ENCODE measurements around the gene SOX21. TPM values are rescaled to one million over a fixed set of nuclear protein-coding genes. Genes with fewer than 3 reads are reported as not detected.

Gene SOX21
- total RNA-seq, result not detected in 2 replicates

GRCh38 chr13:94712287-94712811 lies at the start of gene SOX21:
Gene SOX21, minus strand, starts transcription at chr13:94712545. Its CDS starts 496 bp downstream, at chr13:94712049.

Small RNAs within 50 kb of the gene (small RNA-seq; reads per million reads assigned to genes)
- not detected for gene RN7SL585P

Other genes with a start within 250 kb of the SOX21 start
- not detected in 2 replicates for gene DCT, start 232.9 kb downstream of the SOX21 start, total RNA-seq
- 19.5 and 23.3 TPM in 2 replicates for gene TGDS, start 116.4 kb downstream of the SOX21 start, total RNA-seq
- 17.6 and 22.3 TPM in 2 replicates for gene GPR180, start 110.7 kb downstream of the SOX21 start, total RNA-seq